Mesendoderm (in vitro differentiated cells): ENCODE measurements around the gene PPP1R12A.
"Not testable (repeated sequence)": the region's sequence is repeated elsewhere in the genome, so short reads cannot be mapped to it uniquely, and the experiment has no call there.

Experiments
- DNase-seq: peaks from one replicate; pipeline ENCODE4 v3.0.0; 2013
- H2AK5ac ChIP-seq: 2 replicates; pipeline ENCODE4 v1.6.1; 2013; ENCODE audit warnings: low read length, inconsistent platforms
- H2BK120ac ChIP-seq: 2 replicates; pipeline ENCODE4 v1.6.1; 2013; ENCODE audit warnings: low read depth, mild to moderate bottlenecking, low read length, moderate library complexity, mixed read lengths
- H2BK15ac ChIP-seq: replicated peaks from 2 replicates; pipeline ENCODE4 v1.6.1; 2013; ENCODE audit warnings: low read depth, mild to moderate bottlenecking, moderate library complexity
- H2BK5ac ChIP-seq: 2 replicates; pipeline ENCODE4 v1.6.1; 2013; ENCODE audit warnings: low read length, inconsistent platforms
- H3K18ac ChIP-seq: 2 replicates; pipeline ENCODE4 v1.6.1; 2013; ENCODE audit warnings: mild to moderate bottlenecking, low read length, mixed read lengths
- H3K23ac ChIP-seq: one replicate; pipeline ENCODE4 v1.6.1; 2013; ENCODE audit warnings: low read length
- H3K27ac ChIP-seq: 2 replicates; pipeline ENCODE4 v1.5.1; 2013; ENCODE audit warnings: low read depth, mild to moderate bottlenecking, inconsistent platforms, low read length, moderate library complexity
- H3K27me3 ChIP-seq: 2 replicates; pipeline ENCODE4 v1.6.1; 2013; ENCODE audit warnings: low read length, control low read depth, mild to moderate bottlenecking, inconsistent platforms; ENCODE audit not compliant: insufficient read depth, poor library complexity
- H3K36me3 ChIP-seq: 2 replicates; pipeline ENCODE4 v1.6.1; 2013; ENCODE audit warnings: low read length, inconsistent platforms; ENCODE audit not compliant: control insufficient read depth, insufficient read depth
- H3K4ac ChIP-seq: one replicate; pipeline ENCODE4 v1.6.1; 2013; ENCODE audit warnings: low read depth, mild to moderate bottlenecking, low read length, moderate library complexity
- H3K4me1 ChIP-seq: 2 replicates; pipeline ENCODE4 v1.6.1; 2013; ENCODE audit warnings: low read depth, low read length, inconsistent platforms; ENCODE audit not compliant: control insufficient read depth
- H3K4me2 ChIP-seq: 2 replicates; pipeline ENCODE4 v1.6.1; 2013; ENCODE audit warnings: low read length
- H3K4me3 ChIP-seq: 2 replicates; pipeline ENCODE4 v1.5.1; 2013; ENCODE audit warnings: mild to moderate bottlenecking, low read length
- H3K56ac ChIP-seq: one replicate; pipeline ENCODE4 v1.6.1; 2013; ENCODE audit warnings: low read length
- H3K79me1 ChIP-seq: 2 replicates; pipeline ENCODE4 v1.6.1; 2013; ENCODE audit warnings: low read length, inconsistent platforms
- H3K79me2 ChIP-seq: 2 replicates; pipeline ENCODE4 v1.6.1; 2013; ENCODE audit warnings: mild to moderate bottlenecking, low read length; ENCODE audit not compliant: control insufficient read depth, insufficient read depth
- H3K9ac ChIP-seq: 2 replicates; pipeline ENCODE4 v1.6.1; 2013; ENCODE audit warnings: low read length, inconsistent platforms
- H4K5ac ChIP-seq: one replicate; pipeline ENCODE4 v1.6.1; 2013; ENCODE audit warnings: low read length
- H4K8ac ChIP-seq: one replicate; pipeline ENCODE4 v1.6.1; 2013; ENCODE audit warnings: low read depth, mild to moderate bottlenecking, control low read depth, low read length, moderate library complexity
- WGBS: extraction: QIAGEN DNeasy Blood & Tissue Kit; methylation state at CpG from one replicate; pipeline ENCODE4 v1.1.7; 2013; ENCODE audit warnings: low lambda C conversion rate, missing lambda C conversion rate; ENCODE audit not compliant: insufficient coverage; ENCODE audit errors: extremely low coverage; 5-methylcytosine and 5-hydroxymethylcytosine counted together

The PPP1R12A gene

GRCh38 chr12:79826267-79827128 lies 108.4 kb downstream of the PPP1R12A start:
- H4K5ac ChIP-seq: no peak overlapping the region
- no peak overlapping the region for H3K4ac ChIP-seq
- H2AK5ac ChIP-seq: no peak overlapping the region
- H3K27ac ChIP-seq: no peak overlapping the region
- H3K4me3 ChIP-seq: no peak overlapping the region
- no peak overlapping the region for H3K23ac ChIP-seq
- no peaks in the 10 kb centered on the region for H3K4me1 ChIP-seq
- H3K36me3 ChIP-seq: no peaks in the 10 kb centered on the region
- no peak overlapping the region for H3K4me2 ChIP-seq
- H2BK5ac ChIP-seq: no peak overlapping the region
- no peak overlapping the region for H3K9ac ChIP-seq
- no peak overlapping the region for H2BK120ac ChIP-seq
- no CpG with 5 or more reads among the region's 6 CpGs for WGBS
- no peaks in the 10 kb centered on the region for H3K79me1 ChIP-seq
- DNase-seq: no peak
- H3K27me3 ChIP-seq: no peaks in the 10 kb centered on the region
- H3K56ac ChIP-seq: no peak overlapping the region
- no peak overlapping the region for H4K8ac ChIP-seq
- no peaks in the 10 kb centered on the region for H3K79me2 ChIP-seq
- H2BK15ac ChIP-seq: no peak overlapping the region
- no peak overlapping the region for H3K18ac ChIP-seq

DNA sequence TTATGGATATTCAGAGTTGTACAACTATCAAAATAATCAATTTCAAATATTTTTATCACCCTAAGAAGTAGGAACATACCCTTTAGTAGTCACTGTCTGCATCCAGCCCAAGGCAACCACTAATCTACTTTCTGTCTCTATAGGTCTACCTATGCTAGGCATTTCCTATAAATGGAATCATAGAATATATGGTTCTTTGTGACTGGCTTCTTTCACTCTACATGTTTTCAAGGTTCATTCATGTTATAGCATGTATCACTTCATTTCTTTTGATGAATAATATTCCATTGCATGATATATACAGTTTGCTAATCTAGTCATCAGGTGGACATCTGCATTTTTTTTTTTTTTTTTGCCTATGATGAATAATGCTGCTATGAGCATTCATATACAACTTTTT lies 112.4 kb downstream of the PPP1R12A start:
- no peak overlapping the region for H3K18ac ChIP-seq
- no peak for DNase-seq
- no peak overlapping the region for H2AK5ac ChIP-seq
- H3K27me3 ChIP-seq: no peaks in the 10 kb centered on the region
- no peaks in the 10 kb centered on the region for H3K79me1 ChIP-seq
- H3K56ac ChIP-seq: no peak overlapping the region
- H2BK5ac ChIP-seq: no peak overlapping the region
- no peak overlapping the region for H3K4me2 ChIP-seq
- no peaks in the 10 kb centered on the region for H3K4me1 ChIP-seq
- no peak overlapping the region for H3K27ac ChIP-seq
- no peaks in the 10 kb centered on the region for H3K36me3 ChIP-seq
- no peak overlapping the region for H3K4ac ChIP-seq
- no peak overlapping the region for H2BK120ac ChIP-seq
- no peak overlapping the region for H3K4me3 ChIP-seq
- no peak overlapping the region for H3K9ac ChIP-seq
- no peaks in the 10 kb centered on the region for H3K79me2 ChIP-seq
- no peak overlapping the region for H3K23ac ChIP-seq
- H4K8ac ChIP-seq: no peak overlapping the region
- no peak overlapping the region for H4K5ac ChIP-seq
- no peak overlapping the region for H2BK15ac ChIP-seq

- no peak overlapping the region for H3K4me3 ChIP-seq
- H2AK5ac ChIP-seq: no peak overlapping the region
- no peak overlapping the region for H4K8ac ChIP-seq
- no peak overlapping the region for H3K9ac ChIP-seq
- no peak overlapping the region for H3K56ac ChIP-seq
- H3K4me1 ChIP-seq: no peaks in the 10 kb centered on the region
- DNase-seq: no peak
- H2BK15ac ChIP-seq: no peak overlapping the region
- H3K79me2 ChIP-seq: no peaks in the 10 kb centered on the region
- no peak overlapping the region for H3K27ac ChIP-seq
- H3K4me2 ChIP-seq: no peak overlapping the region
- H3K4ac ChIP-seq: no peak overlapping the region
- H3K79me1 ChIP-seq: no peaks in the 10 kb centered on the region
- no peak overlapping the region for H3K18ac ChIP-seq
- H4K5ac ChIP-seq: no peak overlapping the region
- no peaks in the 10 kb centered on the region for H3K36me3 ChIP-seq
- H3K27me3 ChIP-seq: no peaks in the 10 kb centered on the region
- WGBS: no CpG with 5 or more reads among the region's 3 CpGs
- no peak overlapping the region for H2BK5ac ChIP-seq
- H3K23ac ChIP-seq: no peak overlapping the region
- H2BK120ac ChIP-seq: no peak overlapping the region
These were observed 116.0 kb downstream of the PPP1R12A start for GRCh38 chr12:79818856-79819255.

DNA sequence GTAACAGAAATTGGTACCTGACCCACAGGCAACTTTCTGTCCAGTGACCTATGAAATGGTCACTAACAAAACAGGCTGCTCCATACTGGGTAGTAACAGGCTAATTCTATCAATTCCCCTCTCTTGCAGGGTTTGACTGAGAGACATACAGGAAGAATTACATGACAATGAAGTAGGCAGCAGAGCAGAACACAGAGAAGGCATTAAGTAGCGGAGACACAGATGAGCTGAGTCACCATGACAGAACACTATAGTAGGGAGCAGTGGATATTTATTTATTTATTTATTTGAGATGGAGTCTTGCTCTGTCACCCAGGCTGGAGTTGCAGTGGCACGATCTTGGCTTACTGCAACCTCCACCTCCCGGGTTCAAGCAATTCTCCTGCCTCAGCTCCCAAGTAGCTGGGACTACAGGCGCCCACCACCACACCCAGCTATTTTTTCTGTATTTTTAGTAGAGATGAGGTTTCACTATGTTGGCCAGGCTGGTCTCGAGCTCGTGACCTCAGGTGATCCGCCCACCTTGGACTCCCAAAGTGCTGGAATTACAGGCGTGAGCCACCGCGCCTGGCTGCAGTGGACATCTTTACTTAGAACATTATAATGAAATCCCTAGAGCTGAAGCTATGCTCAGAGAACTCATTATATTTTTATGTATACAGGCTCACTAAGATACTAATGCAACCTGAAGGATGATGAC lies 150.4 kb downstream of the PPP1R12A start:
- not testable (repeated sequence) for H3K79me2 ChIP-seq, H3K4me3 ChIP-seq, H3K79me1 ChIP-seq, H3K56ac ChIP-seq, H3K36me3 ChIP-seq, H3K18ac ChIP-seq, H3K27ac ChIP-seq, H3K4ac ChIP-seq, H2BK120ac ChIP-seq, H3K4me1 ChIP-seq, H3K23ac ChIP-seq, H3K27me3 ChIP-seq, H3K4me2 ChIP-seq, H4K5ac ChIP-seq, H2BK15ac ChIP-seq, H4K8ac ChIP-seq, H2AK5ac ChIP-seq, H2BK5ac ChIP-seq, H3K9ac ChIP-seq
- WGBS: no CpG with 5 or more reads among the region's 10 CpGs
- DNase-seq: peak; percentile 86

DNA sequence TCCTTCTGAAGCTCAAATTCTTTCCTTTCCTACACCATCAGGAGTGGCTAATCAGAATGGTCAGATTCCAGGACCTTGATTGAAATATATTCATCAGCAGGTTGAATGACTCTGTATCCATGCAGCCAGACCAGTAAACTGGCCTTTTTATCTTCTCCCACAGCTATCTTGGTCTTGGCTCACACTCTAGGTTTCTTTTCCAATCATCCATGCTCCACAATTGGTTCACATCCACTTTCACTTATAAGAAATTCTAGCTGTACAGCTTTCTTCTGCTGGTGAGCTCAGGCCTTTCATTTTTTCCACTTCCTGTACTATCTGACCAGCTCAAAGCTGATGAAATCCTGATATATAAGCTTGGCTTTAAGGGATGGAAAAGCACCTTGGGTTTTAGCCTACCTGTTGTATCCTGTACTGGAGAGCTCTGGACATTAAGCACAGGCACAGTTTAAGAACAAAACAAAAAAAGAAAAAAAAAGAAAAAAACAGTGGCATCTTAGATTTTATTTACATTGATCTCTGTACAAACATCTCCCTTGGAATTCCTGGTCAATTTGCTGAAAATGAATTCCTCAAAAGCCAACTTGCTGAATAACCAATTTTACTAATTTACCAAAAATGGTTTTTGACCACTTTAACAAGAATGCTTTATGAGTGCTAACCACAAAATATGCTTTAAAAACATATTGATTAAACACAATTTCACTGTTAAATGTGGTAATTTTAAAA lies 152.6 kb downstream of the PPP1R12A start:
- no peak overlapping the region for H2BK15ac ChIP-seq
- H3K27ac ChIP-seq: no peak overlapping the region
- H3K9ac ChIP-seq: no peak overlapping the region
- no peaks in the 10 kb centered on the region for H3K4me1 ChIP-seq
- no peak overlapping the region for H2BK5ac ChIP-seq
- H3K23ac ChIP-seq: no peak overlapping the region
- H4K5ac ChIP-seq: no peak overlapping the region
- H4K8ac ChIP-seq: no peak overlapping the region
- no peaks in the 10 kb centered on the region for H3K79me1 ChIP-seq
- H3K79me2 ChIP-seq: no peaks in the 10 kb centered on the region
- no peak overlapping the region for H3K56ac ChIP-seq
- no peak overlapping the region for H3K4ac ChIP-seq
- no peak overlapping the region for H3K4me2 ChIP-seq
- no peak overlapping the region for H3K18ac ChIP-seq
- DNase-seq: no peak
- no peak overlapping the region for H2AK5ac ChIP-seq
- no peaks in the 10 kb centered on the region for H3K36me3 ChIP-seq
- H3K27me3 ChIP-seq: no peaks in the 10 kb centered on the region
- no peak overlapping the region for H3K4me3 ChIP-seq
- H2BK120ac ChIP-seq: no peak overlapping the region
